Astrocyte (in vitro differentiated cells and primary cell): ENCODE data around the gene PTGES3.

Experiments used
- CTCF ChIP-seq: IDR thresholded peaks from 2 replicates; pipeline ENCODE4 v1.5.1; 2011; ENCODE audit warnings: low read depth, mild to moderate bottlenecking, inconsistent platforms, low read length, moderate library complexity; ENCODE audit not compliant: insufficient read depth
- EZH2 ChIP-seq: IDR thresholded peaks from 2 replicates; pipeline ENCODE4 v1.6.1; 2012; ENCODE audit warnings: mild to moderate bottlenecking, low read length, inconsistent platforms; ENCODE audit not compliant: insufficient read depth

GRCh38 chr12:56645717-56646446, 42.2 kb downstream of the PTGES3 start, which contains the start of gene ATP5F1B:
- TF ChIP-seq CTCF (no peak), EZH2 (no peak)
